NT2/D1 (cell line): Measurements from ENCODE around the gene PLPPR1.

ENCODE experiments used
- SUZ12 ChIP-seq: IDR thresholded peaks from 2 replicates; pipeline ENCODE4 v1.6.1; 2011; ENCODE audit not compliant: insufficient read length, insufficient read depth; ENCODE audit errors: extremely low read depth
- YY1 ChIP-seq: IDR thresholded peaks from 2 replicates; pipeline ENCODE4 v1.6.1; 2011; ENCODE audit not compliant: insufficient read length, insufficient read depth
- ZNF274 ChIP-seq: IDR thresholded peaks from 2 replicates; pipeline ENCODE4 v1.6.1; 2011; ENCODE audit warnings: mild to moderate bottlenecking, low read depth, low read length

GRCh38 chr9:101337237-101337636, 308.7 kb downstream of the PLPPR1 start:
- TF ChIP-seq ZNF274 (no peak), YY1 (no peak), SUZ12 (no peak)
